PFSK-1 (cell line): ENCODE data around the gene TM9SF2.

Experiments used
- POLR2AphosphoS5 ChIP-seq: IDR thresholded peaks from 2 replicates; pipeline ENCODE4 v1.6.1; 2012; ENCODE audit warnings: low read depth, mild to moderate bottlenecking, control low read depth, low read length, moderate library complexity
- REST ChIP-seq, 2 experiments: IDR thresholded peaks; 2 replicates each; pipeline versions ENCODE4 v1.6.1 to v1.8.0; 2011 to 2012; ENCODE audit warnings: low read depth in 2 of 2, low read length in 2 of 2, control low read depth in 1 of 2, inconsistent platforms in 1 of 2, mild to moderate bottlenecking in 1 of 2, moderate library complexity in 1 of 2; ENCODE audit not compliant: insufficient read depth in 1 of 2
- SIN3A ChIP-seq: IDR thresholded peaks from 2 replicates; pipeline ENCODE4 v1.6.1; 2012; ENCODE audit warnings: mild to moderate bottlenecking, low read length, moderate library complexity, borderline replicate concordance; ENCODE audit not compliant: insufficient read depth

- TF ChIP-seq POLR2AphosphoS5 (no peak), REST (IDR thresholded peaks at IDR 0.05; ENCODE audit: insufficient read depth in 1 of 2, low read depth in 2 of 2, low read length in 2 of 2) (no peak), SIN3A (no peak)
Measured at GRCh38 chr13:99509479-99509878, 8.2 kb downstream of the TM9SF2 start.
